Activated CD4-positive, alpha-beta T cell treated with anti-CD3 and anti-CD28 coated beads for 48 hours (primary cell): ENCODE results near the gene VTI1A.

Experiments
- DNase-seq: peaks from one replicate; pipeline ENCODE4 v3.0.0-alpha.2; 2020

The VTI1A gene

GRCh38 chr10:112695539-112695938 lies 248.5 kb downstream of the VTI1A start:
- DNase-seq = no peak

GRCh38 chr10:112696592-112696991 lies 249.6 kb downstream of the VTI1A start:
- DNase-seq = no peak

GRCh38 chr10:112698133-112698817 lies 251.3 kb downstream of the VTI1A start:
- no peak for DNase-seq

- no peak for DNase-seq
Observed at GRCh38 chr10:112698818-112699164, 251.8 kb downstream of the VTI1A start.

GRCh38 chr10:112700215-112700671 lies 253.2 kb downstream of the VTI1A start:
- no peak for DNase-seq

- DNase-seq = no peak
Observed at GRCh38 chr10:112701211-112701877, 254.3 kb downstream of the VTI1A start.

GRCh38 chr10:112701878-112702255 lies 254.9 kb downstream of the VTI1A start:
- no peak for DNase-seq

GRCh38 chr10:112706577-112706976 lies 259.6 kb downstream of the VTI1A start:
- DNase-seq = no peak

- DNase-seq = no peak
Observed at GRCh38 chr10:112708461-112708860, 261.4 kb downstream of the VTI1A start.

GRCh38 chr10:112710528-112710927 lies 263.5 kb downstream of the VTI1A start:
- DNase-seq = no peak

- DNase-seq = no peak
Observed at GRCh38 chr10:112711366-112711765, 264.4 kb downstream of the VTI1A start.

GRCh38 chr10:112712536-112712935 lies 265.5 kb downstream of the VTI1A start:
- no peak for DNase-seq

- no peak for DNase-seq
Observed at GRCh38 chr10:112713411-112713810, 266.4 kb downstream of the VTI1A start.

- DNase-seq = no peak
Observed at GRCh38 chr10:112715581-112715980, 268.6 kb downstream of the VTI1A start.

GRCh38 chr10:112716076-112716475 lies 269.1 kb downstream of the VTI1A start:
- DNase-seq = no peak

GRCh38 chr10:112716924-112717413 lies 270.0 kb downstream of the VTI1A start:
- no peak for DNase-seq

- no peak for DNase-seq
Observed at GRCh38 chr10:112720178-112720577, 273.2 kb downstream of the VTI1A start.

GRCh38 chr10:112721080-112721698 lies 274.2 kb downstream of the VTI1A start:
- DNase-seq = no peak

- no peak for DNase-seq
Observed at GRCh38 chr10:112722758-112723157, 275.7 kb downstream of the VTI1A start.

- no peak for DNase-seq
Observed at GRCh38 chr10:112723876-112724275, 276.9 kb downstream of the VTI1A start.

- DNase-seq = no peak
Observed at GRCh38 chr10:112724404-112724991, 277.5 kb downstream of the VTI1A start.

GRCh38 chr10:112728118-112728883 lies 281.3 kb downstream of the VTI1A start:
- no peak for DNase-seq

- DNase-seq = no peak
Observed at GRCh38 chr10:112728997-112729396, 282.0 kb downstream of the VTI1A start.
